ENCODE results near the gene CFAP107.
"Not testable (repeated sequence)": the region's sequence is repeated elsewhere in the genome, so short reads cannot be mapped to it uniquely, and the experiment has no call there.

Gene CFAP107

DNA sequence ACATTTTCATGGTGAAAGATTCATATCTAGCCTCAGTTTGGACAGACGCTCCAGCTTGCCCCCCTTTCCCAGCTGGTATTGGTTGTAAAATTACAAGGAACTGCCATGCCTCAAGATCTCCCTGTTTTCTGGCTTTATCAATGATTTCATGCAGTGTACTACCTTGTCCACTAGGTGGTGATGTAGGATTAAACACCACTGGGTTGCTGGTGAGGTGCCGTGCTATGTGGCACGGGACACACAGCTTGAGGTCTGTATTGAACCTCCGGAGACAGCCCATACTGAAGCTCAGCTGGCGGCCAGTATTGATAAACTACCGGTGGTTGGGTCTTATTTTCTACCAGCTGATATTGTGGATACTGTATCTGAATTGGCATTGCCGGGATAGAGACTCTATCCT, 37.8 kb downstream of the CFAP107 start:
- DNase-seq = not testable (repeated sequence)

DNA sequence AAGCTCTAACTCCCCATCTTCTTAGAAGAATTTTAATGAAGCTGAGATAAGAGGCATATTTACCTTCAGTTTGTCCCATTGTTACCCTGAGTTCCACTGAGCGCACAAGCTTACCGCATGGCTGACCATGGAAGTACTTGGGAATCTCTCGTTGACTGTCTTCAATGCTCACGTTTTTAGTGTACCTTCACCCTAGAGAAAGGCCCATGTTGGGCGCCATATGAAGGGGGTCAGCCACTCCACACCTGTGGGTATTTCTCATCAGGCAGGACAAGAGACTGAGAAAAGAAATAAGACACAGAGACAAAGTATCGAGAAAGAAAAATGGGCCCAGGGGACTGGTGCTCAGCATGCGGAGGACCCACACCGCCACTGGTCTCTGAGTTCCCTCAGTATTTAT, 38.7 kb downstream of the CFAP107 start:
- not testable (repeated sequence) for DNase-seq

DNA sequence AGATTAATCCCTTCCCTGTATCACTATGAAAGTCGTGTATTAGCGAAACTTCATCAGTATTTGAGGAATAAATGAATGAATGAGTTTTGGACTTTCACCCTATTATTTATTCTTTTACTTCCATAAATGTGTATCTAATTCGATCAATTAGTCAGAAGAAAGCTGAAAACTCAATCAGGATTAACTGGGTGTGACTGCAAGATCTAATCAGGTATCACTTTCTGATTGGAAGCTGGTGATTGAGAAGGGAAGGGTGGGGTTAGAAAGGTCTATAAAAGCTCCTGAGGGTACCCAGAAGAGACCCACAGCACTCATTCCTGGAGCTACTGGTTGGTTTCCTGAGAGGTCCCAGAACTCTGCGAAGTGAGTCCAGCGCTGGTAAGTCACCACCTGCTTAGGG, 45.1 kb downstream of the CFAP107 start, which contains the start of gene PRAMEF1:
Gene PRAMEF1 (plus strand): TSS at position 301 of the 400 bp plus-strand sequence. CDS start 1,831 bp downstream, outside the sequence.
- not testable (repeated sequence) for DNase-seq

DNA sequence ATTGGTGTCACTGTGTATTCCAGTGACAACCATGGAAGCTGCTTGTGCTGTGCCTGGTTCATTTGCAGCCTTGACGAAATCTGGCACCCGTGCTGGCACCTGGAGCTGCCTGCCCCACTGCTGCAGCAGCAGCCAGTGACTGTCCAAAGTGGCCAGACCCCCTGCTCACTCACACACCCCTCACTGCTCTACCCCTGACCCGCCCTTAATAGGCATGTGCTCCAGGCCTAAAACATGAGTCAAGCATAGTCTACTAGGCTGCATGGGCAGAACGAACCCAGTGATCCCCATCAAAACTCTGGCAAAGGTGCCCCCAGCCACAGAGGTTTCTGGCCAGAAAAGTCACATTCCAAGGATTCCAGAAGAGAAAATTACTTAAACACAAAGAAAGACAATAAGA, 52.9 kb downstream of the CFAP107 start:
- no peak for DNase-seq

DNA sequence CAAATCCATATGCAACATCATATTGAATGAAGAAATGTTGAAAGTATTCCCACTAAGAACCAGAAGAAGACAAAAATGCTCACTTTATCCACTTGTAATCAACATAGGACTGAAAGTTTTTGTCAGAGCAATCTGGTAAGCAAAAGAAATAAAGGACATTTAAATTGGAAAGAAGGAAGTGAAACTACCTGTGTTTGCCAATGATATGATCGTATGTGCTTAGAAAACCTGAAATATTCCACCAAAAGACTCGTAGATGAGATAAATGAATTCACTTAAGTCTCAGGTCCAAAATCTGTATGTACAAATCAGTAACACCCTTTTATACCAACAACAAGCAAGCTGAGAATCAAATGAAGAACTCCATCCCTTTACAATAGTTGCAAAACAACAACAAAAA, 53.7 kb downstream of the CFAP107 start:
- no peak for DNase-seq

DNA sequence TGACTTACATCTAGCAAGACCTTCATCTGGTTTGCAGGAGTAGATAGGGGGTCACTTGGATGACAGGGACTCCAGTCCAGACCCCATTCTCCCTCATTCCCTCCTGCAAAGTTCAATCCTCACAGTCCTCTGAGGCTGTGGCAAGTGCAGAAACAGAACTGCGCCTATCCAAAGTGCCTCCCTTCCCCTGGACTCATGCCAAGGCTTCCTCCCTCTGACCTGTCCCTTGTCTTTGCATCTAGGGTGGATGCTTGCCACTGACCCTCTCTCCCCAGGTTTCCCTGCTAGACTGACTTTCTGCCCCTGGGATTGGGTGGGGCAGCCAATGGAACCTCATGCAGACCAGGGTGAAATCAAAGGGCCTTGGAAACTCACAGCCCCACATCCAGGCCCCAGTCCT, 63.9 kb downstream of the CFAP107 start:
- no peak for DNase-seq

DNA sequence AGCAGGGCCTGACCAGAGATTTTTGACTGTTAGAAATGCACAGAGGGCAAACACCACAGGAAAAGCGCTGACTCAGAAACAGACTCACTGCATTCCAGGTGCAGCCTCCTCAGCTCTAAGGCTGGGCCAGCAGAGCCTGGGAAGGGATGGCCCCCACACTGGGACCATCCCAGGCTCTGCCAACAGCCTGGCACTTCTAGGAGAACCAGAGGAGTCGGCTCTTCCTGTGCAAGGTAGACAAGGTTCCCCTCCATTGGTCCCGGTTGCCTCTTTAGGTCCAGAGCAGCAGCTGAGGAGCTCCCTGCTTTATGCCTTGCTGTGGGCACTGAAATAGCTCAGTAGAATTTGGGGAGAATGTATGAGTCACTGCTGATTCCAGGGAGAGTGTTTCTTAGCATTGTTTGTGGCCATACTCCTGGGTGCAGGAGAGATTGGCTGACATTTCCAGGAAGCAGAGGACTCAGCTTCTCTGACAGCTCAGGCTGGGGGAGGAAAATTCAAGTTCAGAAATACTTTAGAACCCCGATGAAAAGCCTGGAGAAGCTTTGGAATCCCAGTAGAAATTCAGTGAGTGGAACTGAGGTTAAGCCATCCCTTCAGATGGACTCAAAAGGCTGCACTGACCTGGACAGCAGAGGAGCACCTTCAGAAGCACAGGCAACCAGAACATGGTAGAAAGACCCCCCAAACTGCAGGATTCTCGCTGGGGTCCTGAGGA, 64.8 kb downstream of the CFAP107 start:
- DNase-seq = no peak

DNA sequence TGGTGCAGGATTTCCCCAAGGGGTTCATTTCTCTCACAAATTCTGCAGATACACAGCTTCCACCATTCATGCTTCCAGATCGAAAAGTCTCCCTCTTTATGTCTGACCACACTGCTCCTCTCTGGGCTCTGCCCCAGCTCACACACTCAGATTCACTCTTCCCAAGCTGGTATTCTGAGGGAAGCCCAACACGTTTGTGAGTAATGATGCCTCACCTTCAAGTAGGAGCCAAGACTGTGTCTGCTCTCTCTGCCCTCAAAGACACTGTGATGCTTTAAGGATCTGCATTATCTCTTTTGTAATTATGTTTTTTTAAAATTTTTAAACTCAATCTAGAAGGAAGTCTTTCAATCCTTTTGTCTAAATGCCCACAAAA, 65.4 kb downstream of the CFAP107 start:
- no peak for DNase-seq

All from left hindlimb (tissue), 1 donor.